Brain pericyte (primary cell): ENCODE measurements around the gene SCLT1.

Experiments used
- DNase-seq: peaks from one replicate; pipeline ENCODE4 v3.0.0-alpha.2; 2012; ENCODE audit warnings: low read depth, low spot score

The SCLT1 gene

DNA sequence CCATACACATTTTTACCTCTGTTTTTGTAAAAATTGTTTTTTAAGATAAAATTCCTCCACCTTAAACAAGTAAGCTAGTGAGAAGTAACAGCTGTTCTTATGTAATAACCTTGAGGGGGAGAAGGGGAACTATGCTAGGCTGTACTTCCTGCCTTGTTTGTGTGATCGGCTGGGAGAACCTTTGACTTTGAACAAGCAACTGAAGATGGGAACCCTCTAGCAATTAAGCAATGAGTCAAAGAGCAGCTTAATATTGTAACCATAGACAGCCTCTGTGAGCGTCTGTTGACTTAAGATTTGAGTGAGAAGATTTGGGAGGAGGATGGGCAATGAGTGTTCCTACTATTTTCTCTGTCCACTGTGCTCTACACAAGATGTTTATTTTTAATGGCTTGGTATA, 135.1 kb downstream of the SCLT1 start:
- no peak for DNase-seq

DNA sequence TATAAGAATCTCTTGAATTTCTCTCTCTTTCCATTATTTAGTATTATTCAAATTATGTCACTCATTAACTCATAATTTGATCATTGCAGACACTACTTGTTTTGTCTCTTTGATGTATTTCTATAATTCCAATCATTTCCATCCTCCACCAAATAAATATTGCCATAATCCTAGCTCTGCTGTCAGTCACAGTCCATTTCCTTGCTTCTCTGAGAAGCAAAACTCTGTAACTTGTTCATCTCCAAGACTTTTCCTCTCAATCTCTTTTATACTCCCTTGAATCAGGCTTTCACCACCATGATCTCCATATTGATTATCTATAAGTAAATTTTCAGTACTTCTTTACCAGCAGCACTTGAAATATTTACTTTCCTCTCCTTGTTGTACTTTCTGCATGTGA, 135.9 kb downstream of the SCLT1 start:
- no peak for DNase-seq

DNA sequence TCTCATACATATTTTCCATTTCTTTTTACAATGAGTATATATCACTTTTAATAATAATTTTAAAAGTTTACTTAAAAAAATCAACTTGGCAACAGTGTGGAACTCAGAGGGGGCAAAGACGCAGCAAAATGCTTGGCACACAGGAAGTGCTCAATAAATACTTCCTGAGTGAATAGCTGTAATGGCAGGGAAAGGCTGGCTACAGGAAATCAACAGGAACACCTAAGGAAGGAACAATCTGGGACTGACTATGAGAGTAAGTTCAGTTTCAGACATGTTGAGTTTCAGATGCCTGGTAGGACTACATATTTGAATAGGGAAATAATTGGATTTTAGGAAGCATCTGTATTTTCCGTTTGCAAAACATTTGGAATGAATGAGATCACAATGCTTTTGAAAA, 137.6 kb downstream of the SCLT1 start:
- DNase-seq: no peak

DNA sequence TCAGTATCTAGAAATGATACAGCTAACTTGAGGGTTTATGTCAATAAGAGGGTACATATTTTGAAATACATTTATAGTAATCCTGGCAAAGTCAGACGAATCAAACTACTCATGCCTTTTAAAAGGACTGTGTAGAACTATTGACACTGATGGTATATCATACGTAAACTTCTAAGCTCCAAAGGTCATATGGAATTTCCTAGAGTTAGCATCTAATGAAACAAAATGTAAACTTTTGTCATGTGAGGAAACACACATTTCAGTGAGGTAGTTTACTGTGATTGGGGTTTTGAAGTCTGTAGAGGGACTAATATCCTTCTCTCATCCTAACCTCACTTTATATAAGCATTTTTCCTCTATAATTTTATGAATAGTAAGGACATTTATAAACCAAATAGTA, 138.4 kb downstream of the SCLT1 start:
- DNase-seq: no peak

DNA sequence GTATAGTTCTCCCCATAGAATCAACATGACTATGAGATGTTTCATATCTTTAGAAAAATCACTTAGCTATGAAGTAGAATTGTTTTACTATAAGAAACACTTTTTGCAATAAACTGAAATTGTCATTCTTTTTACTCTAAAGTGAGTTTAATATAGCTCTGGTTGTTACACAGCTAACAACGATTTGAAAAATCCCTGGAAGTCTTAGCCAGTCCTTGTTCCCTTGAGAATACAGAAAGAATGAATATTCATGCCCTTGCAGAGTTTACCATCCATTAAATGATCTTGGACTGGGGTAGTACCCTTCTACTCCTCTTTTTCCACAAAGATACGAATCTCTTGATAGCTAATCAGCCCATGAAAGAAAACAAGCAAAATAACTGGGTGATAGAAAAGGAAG, 142.0 kb downstream of the SCLT1 start:
- no peak for DNase-seq

DNA sequence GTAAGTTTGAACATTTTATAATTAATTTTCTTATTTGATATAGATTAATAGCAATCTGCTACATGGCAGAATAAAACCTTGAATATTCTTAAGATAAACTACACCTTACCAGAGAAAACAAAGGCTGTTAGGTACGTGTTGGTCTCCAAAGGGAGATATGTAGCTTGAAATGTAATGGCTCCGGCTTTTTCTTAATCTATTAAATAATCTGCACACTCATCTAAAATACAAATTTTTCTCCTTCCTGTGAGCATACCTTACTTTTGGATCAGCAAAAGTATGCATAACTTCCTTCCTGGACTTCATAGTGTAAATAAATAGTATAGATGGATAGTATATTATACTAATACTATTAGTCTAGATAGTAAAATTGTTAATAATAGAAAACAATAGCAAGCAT, 142.5 kb downstream of the SCLT1 start:
- no peak for DNase-seq

DNA sequence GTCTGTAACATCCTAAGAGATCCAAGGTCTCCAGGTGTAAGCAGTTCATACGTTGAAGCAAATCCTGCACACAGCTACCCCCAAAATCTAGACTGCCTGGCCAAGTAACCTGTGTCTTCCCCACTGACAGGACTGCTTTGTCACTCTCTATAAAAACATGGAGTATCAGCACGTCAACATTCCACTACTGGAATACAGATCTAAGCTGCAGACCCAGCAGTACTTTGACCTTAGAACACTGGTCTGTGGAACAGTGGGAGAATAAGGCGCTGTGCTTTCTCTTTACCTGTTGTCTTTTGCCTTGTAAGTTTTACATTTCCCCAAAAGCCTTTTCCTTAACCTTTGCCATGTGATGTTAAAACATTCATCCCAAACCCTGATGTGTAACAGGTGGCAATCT, 146.4 kb downstream of the SCLT1 start:
- DNase-seq: no peak

DNA sequence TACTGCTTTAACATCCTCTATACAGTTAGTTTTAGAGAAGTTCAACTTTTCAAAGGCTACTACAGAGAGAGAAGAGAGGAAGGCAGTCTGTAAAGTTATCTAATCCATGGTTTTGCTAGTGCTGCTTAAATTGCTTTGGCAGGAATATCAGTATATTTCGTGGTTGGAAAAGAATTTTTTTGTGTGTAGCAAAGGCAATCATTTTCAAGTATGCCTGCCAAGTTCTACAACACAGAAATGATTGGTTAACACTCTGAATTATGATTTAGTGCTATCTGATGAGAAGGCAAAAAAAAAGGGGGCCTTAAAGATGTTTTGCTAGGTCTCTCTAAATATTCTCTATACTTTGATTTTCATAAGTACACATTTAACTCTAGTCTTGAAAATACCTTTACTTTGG, 150.7 kb downstream of the SCLT1 start:
- no peak for DNase-seq

DNA sequence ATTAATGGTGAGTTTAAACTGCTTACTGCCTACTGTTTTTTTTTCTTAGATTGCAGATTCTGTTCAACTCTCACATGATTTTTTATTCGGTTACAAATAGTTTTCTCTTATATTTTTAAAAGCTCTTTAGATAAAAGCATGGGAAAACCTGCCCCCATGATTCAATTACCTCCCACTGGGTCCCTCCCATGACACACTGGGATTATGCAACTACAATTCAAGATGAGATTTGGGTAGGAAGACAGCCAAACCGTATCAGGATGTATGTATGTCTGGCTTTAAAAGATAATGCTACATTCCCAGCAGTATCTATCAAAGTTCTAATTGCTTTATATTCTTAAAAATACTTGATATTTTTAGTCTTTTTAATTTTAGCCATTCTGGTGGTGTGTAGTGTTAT, 152.4 kb downstream of the SCLT1 start:
- no peak for DNase-seq

DNA sequence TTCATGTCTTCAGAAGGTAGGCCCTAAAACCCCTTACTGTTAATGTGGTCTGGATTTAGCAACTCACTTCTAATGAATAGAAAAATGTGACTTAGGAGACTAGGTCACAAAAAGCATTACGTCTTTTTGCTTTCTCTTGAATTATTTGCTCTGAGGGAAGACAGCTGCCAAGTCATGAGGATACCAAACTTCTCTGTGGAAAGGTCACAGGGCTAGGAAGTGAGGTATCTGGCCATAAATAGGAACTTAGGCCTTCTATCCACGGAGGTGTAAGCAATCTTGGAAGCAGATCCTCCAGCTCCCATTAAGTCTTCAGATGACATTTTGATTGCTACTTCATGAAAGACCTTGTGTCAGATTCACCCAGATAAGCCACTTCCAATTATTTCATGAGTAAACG, 163.3 kb downstream of the SCLT1 start:
- DNase-seq: no peak

DNA sequence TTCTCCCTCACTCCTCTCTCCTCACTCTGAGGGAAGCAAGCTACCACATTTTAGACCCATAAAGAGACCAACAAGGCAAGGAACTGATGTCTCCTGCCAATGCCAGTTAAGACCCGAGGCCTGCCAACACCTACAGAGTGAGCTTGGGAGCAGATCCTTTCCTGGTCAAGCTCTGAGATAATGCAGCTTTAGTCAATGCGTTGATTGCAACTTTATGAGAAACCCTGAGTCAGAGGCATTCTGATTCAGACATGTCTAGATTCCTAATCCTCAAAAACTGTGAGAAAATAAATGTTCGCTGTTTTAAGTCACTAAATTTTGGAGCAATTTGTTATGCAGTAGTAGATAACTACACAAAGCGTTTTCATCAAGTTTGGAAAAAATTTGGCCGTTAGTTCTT, 168.4 kb downstream of the SCLT1 start:
- no peak for DNase-seq

DNA sequence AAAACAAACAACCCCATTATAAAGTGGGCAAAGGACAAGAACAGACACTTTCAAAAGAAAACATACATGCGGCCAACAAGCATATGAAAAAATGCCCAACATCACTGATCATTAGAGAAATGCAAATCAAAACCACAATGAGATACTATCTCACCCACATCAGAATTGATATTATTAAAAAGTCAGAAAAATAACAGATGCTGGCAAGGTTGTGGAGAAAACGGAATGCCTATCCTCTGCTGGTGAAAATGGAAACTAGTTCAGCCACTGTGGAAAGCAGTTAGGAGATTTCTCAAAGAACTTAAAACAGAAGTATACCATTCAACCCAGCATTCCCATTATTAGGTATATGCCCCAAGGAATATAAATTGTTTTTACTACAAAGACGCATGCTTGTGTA, 171.4 kb downstream of the SCLT1 start:
- no peak for DNase-seq

DNA sequence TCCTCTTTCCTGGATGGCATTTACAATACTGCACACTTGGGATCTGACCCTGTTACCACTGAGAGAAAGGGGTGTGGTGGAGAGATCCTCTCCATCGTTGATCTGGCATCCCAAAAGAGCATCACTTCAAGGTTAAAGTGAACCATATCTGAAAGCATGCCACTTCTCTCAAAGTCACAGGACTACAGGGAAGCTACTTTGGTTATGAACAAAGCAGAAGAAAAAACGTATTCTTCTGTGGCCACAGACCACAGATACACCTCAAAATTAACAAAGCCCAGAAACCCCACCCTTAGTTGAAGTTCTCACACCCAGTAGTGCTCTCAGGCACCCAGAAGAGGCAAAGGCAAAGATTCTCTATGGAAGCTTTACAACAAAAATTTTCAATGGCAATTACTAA, 175.6 kb downstream of the SCLT1 start:
- DNase-seq: no peak

DNA sequence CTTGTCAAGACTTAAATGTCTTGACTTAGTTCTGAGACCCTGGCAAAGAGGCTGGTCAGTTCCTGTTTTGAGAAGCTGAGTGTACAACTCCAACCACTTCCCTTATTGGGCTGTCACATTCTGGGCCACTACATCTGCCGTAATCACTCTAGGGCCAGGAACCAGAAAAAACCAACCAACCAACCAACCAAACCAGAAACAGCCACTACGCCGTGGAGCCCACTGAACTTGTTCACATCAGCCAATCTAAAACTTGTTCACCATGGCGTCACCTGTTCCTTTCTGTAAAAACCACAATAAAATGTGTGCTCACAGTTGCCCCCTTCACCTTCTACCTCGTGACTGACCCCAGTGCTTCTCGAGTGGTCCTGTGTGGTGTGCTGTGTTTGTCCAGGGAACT, 176.5 kb downstream of the SCLT1 start:
- DNase-seq: no peak

DNA sequence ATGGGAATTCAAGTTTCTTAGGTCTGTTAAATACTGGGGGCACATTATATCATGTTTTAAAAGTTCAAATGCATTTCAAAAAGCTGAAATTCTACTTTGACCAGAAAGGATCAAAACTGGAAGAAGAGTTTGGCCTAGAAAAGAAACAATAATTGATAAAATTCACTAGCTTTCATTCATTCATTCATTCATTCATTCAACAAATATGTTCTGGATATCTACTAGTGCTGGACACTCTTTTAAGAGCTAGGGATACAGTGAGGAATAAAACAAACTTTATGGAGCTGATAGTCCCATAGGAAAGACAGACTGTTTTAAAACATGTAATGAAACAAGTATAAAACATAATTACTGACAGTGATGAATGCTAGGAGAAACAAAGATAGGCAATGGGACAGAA, 177.8 kb downstream of the SCLT1 start:
- no peak for DNase-seq

DNA sequence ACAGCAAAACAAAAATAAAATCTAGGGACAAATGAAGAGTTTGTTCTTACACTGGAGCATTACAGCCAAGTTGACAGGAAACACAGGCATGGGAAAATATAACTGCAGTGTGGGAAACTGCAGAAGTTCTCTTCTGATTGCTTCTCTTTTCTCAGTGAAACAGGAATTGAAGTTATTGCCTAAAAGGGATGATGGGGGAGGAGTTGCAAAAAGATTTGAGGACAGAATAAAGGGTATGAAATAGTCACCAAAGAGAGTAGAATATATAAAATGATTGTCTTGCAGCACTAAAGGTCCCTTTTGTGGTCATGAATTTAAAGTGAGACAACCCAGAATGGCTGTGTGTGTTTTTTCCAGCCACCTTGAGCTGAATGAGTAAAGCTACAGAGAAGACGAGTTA, 180.1 kb downstream of the SCLT1 start:
- DNase-seq: no peak

DNA sequence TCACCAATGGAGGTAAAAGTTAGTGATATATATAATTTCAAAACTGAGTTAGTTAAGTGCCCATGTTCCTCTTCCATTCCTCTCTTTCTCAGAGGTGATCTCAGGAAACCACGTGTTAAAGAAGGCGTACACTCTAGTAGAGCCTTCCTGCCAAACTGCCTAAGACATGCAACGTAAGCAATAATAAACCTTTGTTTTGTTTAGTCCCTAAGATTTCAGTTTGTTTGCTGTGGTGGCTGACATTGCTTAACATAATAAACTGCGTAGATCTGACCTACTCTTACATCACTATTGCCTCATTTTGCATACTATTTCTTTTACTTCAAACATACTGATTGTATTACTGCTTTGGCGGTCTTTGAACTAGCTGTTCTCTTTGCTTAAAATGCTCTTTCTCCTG, 184.6 kb downstream of the SCLT1 start:
- DNase-seq: no peak

DNA sequence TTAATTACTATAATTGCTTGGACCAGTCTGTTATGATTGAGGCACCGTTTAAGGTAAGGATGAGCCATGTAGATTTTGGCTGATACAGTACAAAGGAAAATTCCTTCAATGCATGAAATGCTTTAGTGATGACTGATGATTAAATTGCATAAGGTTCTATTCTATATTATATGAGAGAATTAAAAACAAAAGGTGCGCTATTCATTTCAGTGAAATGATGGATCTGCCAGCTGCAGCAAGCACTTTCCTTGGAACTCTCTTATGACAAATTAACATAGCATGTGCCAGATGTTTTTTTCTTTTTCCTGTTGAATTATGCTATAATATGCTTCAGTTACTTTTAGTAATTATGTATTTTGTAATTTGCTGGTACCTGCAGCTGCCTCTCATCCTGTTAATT, 185.4 kb downstream of the SCLT1 start:
- no peak for DNase-seq

DNA sequence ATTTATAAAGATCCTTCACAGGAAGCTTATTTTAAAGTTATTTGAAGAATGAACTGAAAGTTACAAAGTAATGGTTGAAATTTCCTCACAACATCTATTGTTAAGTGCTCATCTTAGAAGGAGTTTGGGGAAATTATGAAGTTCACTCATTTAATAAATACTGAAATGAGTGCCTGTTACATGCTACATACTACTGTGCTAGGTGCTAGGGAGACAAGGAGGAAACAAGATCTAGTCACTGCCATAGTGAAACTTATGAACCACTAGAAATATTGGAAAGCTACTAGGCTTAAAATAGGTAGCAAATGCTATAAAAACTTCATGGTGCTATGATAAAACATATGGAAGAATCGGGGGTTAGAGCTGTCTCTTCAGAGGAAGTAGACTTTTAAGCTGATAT, 186.8 kb downstream of the SCLT1 start:
- DNase-seq: no peak

DNA sequence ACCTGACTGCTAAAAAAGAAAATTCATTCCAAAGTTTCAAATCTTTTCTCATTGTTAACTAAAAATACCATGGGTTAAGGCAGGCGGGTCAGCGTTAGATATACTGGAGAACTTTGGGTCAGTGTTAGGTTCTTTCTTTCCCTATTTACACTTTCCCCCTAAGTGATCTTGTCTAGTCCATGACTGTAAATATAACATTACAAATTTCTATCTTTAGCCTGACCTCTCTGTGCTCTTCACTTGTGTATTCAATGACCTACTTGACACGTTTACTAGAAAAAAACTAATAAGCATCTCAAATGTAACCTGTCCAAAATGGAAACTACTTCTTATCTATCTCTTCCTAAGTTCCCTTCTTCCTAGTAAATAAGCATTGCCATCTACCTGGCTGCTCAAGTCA, 188.5 kb downstream of the SCLT1 start:
- DNase-seq: no peak

DNA sequence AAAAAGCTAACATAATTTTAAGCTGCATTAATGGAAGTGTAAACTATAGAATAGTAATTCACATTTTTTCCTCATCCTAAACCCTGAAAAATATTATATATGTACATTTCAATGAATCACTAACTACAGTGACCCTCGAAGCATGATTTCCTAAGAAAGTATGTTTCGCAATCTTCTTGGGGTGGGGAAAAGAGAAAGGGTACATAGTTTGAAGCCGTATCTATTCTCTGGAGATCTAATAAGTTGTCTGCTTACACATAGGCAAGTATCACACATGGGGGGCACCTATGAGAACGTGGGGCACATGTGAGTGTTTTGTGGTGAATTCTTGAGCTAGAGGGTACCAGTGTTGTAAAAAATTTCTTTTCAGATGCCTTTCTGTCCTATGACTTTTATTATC, 212.7 kb downstream of the SCLT1 start:
- no peak for DNase-seq

DNA sequence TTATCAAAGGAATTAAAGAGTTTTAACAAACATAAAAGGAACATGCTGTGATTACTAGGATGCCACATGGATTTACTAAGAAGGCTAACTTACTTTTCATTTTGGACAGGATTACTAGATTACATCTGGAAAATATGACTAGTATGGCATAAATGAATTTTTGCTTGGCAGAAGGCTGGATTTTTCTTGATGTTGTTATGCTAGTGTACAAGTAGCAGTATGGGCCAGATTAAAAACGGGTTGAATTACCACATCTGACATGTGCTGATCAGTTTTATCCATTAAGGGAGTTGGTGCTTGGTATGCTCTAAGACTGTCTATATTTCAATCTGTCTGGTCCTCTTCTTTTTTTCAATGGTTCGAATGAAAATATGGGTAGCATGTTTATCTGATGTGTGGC, 213.4 kb downstream of the SCLT1 start:
- DNase-seq: no peak

DNA sequence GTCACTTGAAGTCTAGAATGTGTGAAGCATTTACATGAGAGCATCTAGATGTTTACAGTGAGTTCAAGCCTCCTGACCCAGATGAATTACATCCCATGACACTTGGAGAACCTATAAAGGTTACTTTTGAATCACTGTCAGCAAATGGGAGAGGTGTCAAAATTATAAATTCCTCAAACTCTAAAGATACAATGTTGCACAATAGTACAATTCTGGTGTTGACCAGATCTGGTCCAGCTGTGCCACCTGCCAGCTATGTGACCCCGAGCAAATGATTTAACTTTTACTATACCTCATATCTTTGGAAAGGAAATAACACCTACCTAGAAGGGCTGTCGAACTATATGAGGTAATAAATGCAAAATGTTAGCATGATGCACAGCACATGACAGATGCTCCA, 214.1 kb downstream of the SCLT1 start:
- DNase-seq: no peak

DNA sequence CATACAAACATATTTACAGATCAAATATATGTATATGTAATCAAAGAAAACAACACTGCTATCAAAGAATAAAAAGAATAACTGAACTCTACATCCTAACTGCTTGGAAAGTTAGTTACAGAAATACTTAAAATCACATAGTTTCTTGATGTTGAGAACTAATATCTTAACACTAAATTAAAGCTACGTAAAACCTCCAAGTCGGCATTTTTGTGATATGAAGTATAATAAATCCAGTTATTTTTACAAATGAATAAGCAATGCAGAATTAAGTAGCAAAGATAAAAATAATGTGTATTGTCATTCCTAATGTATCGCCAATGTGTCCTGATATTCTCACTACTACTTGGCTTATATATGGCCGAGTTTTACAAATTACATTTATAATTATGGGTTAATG, 215.4 kb downstream of the SCLT1 start:
- no peak for DNase-seq

DNA sequence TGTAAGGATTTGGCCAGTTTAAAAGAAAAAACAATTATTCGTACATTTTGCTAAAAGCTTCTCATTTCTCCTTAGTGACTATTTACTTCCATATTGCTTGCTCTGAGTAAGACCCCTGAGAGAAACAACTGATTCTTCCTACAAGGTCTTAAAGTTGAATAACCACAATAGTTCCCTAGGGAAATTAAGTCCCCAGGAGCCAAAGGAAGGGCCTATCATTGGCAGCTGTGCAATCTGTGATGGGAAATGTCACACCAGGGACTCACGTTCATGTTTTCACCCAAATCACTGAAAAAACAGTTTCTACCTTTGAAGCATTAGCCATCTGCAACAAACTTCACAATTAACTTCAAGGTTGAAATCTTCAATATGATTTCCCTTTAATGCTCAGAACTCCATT, 217.1 kb downstream of the SCLT1 start:
- no peak for DNase-seq
